Astrocyte (in vitro differentiated cells and primary cell): Measurements from ENCODE around the gene FGGY.

ENCODE experiments used
- EZH2 ChIP-seq: IDR thresholded peaks from 2 replicates; pipeline ENCODE4 v1.6.1; 2012; ENCODE audit warnings: mild to moderate bottlenecking, low read length, inconsistent platforms; ENCODE audit not compliant: insufficient read depth
- TF ChIP-seq, protein P1 (sequence below): IDR thresholded peaks from 2 replicates; pipeline ENCODE4 v1.5.1; 2011; ENCODE audit warnings: low read depth, mild to moderate bottlenecking, inconsistent platforms, low read length, moderate library complexity; ENCODE audit not compliant: insufficient read depth

DNA sequence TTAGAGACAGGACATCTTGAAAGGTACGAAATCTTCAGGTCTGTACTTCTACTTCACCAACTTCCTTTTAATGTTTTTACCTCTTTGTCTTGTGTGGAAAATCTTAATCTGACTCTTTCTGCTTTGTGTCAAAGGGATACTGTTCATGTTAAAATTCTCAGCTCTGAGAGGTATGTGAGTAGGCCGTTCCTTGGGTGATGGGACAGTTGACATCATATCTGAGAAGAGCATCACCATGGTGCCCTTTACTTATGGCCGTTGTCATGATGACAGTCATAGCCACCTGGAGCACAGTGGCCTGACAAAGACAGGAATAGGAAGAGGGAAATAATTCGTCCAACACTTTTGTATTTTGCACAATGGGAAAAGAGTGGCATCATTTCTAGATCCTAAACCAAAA lies 145.6 kb downstream of the FGGY start:
- TF ChIP-seq, protein P1, sequence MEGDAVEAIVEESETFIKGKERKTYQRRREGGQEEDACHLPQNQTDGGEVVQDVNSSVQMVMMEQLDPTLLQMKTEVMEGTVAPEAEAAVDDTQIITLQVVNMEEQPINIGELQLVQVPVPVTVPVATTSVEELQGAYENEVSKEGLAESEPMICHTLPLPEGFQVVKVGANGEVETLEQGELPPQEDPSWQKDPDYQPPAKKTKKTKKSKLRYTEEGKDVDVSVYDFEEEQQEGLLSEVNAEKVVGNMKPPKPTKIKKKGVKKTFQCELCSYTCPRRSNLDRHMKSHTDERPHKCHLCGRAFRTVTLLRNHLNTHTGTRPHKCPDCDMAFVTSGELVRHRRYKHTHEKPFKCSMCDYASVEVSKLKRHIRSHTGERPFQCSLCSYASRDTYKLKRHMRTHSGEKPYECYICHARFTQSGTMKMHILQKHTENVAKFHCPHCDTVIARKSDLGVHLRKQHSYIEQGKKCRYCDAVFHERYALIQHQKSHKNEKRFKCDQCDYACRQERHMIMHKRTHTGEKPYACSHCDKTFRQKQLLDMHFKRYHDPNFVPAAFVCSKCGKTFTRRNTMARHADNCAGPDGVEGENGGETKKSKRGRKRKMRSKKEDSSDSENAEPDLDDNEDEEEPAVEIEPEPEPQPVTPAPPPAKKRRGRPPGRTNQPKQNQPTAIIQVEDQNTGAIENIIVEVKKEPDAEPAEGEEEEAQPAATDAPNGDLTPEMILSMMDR, result no peak
- no peak for TF ChIP-seq EZH2
